Measurements from ENCODE around the gene ARHGEF7.

Gene ARHGEF7

DNA sequence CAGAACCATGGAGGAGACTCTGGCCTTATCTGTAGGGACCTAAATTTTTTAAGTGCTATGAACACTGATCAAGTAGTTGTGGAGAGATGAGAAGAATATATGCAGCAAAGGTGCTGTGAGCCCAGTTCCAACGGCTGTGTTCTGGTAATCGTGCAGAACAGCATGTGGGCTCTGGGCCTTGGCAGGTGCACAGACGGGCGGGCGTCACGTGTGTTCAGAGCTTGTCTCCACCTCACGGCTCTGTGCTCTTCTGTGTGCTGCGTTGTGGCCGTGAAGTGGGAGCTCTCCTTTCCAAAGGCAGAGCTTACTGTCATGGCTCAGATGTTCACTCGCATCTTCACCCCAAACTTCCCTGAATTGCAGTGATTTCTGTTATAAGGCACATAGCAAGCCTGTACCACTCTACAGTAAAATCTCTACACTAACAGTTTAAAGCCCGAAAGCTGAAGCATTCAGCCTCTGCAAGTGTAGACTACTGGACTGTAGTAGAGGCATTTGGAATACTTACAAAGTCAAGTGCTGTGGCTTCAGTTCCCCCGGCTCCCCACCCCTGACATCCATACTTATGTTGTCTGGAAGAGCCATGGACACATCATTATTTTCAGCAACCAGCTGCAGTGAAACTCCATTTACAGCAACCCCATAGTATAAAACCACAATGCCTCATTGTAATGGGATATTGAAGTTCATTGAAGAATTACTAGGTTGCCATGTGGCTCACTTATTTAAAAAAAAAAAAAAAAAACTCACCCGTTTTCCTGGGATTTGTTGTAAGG, 177.8 kb downstream of the ARHGEF7 start:
- no peak for DNase-seq (ENCODE audit: low spot score)
- TF ChIP-seq, protein P1, sequence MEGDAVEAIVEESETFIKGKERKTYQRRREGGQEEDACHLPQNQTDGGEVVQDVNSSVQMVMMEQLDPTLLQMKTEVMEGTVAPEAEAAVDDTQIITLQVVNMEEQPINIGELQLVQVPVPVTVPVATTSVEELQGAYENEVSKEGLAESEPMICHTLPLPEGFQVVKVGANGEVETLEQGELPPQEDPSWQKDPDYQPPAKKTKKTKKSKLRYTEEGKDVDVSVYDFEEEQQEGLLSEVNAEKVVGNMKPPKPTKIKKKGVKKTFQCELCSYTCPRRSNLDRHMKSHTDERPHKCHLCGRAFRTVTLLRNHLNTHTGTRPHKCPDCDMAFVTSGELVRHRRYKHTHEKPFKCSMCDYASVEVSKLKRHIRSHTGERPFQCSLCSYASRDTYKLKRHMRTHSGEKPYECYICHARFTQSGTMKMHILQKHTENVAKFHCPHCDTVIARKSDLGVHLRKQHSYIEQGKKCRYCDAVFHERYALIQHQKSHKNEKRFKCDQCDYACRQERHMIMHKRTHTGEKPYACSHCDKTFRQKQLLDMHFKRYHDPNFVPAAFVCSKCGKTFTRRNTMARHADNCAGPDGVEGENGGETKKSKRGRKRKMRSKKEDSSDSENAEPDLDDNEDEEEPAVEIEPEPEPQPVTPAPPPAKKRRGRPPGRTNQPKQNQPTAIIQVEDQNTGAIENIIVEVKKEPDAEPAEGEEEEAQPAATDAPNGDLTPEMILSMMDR (IDR thresholded peaks at IDR 0.05; ENCODE audit: extremely low read depth, insufficient read depth, missing control alignments), result no peak
- in situ Hi-C loops (cut with MboI; ENCODE audit: low pct_unique_long_range_greater_than_20kb, low sequenced_read_pairs, unreplicated experiment), result no loop called here

DNA sequence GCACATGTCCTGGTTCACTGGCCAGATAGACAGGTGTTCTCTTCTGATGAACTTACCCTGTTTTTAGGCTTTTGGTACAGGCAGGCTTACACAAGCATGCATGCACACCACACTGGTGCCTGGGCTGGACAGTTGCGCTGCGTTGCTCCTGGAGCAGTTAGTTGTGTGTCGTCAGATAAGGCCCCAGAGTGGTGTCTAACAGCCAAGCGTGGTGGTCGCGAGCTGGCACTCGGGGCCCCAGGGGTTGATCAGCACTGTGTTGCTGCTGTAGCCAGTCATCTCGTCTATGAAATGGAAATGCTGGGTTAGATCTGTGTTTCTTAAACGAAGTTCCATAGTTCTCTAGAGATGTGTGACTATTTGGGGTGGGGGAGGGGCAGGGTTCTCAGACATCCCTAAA, 180.8 kb downstream of the ARHGEF7 start:
- TF ChIP-seq, protein P1 (IDR thresholded peaks at IDR 0.05; ENCODE audit: extremely low read depth, insufficient read depth, missing control alignments), result no peak
- in situ Hi-C loops (cut with MboI; ENCODE audit: low pct_unique_long_range_greater_than_20kb, low sequenced_read_pairs, unreplicated experiment), result no loop called here
- DNase-seq (ENCODE audit: low spot score), result no peak

DNA sequence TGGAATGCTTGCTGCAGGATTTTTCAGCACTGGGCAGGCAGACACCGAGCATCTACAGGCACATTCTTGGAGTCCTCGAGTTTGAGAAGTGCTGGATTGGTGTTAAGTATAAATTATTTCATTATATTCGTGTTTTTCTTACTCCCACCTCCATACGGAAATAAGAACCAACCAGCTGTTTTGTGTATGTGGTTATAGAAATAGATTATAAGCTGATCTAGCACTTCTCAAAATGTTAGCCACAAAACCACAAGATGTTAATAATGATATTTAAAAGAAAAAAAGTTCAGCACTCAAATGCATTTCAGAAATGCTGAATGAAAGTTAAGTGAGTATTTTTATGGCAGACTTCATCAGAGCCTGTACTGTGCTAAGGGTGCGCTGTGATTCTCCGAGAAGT, 181.3 kb downstream of the ARHGEF7 start:
- in situ Hi-C loops (cut with MboI; ENCODE audit: low pct_unique_long_range_greater_than_20kb, low sequenced_read_pairs, unreplicated experiment), result no loop called here
- TF ChIP-seq, protein P1 (IDR thresholded peaks at IDR 0.05; ENCODE audit: extremely low read depth, insufficient read depth, missing control alignments), result no peak
- no peak for DNase-seq (ENCODE audit: low spot score)

DNA sequence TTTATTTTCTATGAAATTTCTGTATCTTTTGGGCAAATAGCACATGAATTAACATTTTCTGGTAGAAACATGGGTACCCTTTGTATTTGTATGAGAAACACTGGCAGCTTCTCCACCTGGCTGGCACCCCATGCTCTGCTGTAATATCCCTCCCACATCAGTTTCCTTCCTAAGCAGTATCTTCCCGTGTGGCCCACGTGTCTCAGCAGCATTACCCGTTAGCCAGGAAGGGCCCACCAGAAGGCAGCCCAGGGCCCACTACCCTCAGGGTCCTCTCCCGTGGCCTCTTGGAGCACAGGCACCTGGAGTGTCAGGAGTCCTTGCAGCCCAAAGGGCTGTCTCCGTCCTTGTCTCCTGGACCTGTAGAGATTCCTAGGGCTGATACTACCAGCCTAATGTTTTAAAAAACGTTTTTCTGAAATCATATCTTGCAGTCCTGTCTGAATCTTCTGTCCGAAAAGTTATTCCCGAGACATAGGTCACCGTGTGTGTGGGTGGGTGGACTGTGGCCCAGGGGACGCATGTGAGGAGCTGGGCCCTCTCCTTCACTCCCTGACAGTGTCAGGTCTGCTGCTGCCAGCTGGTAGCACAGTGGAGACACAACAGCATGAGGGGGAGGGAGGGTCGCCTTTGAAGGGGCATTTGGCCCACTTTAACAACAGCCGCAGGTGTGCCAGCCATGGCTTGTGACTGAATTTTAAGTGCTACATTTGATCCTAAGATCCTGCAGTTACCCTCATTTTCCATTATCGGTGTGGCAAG, 183.3 kb downstream of the ARHGEF7 start:
- in situ Hi-C loops (cut with MboI; ENCODE audit: low pct_unique_long_range_greater_than_20kb, low sequenced_read_pairs, unreplicated experiment), result no loop called here
- DNase-seq (ENCODE audit: low spot score), result no peak
- TF ChIP-seq, protein P1 (IDR thresholded peaks at IDR 0.05; ENCODE audit: extremely low read depth, insufficient read depth, missing control alignments), result no peak

DNA sequence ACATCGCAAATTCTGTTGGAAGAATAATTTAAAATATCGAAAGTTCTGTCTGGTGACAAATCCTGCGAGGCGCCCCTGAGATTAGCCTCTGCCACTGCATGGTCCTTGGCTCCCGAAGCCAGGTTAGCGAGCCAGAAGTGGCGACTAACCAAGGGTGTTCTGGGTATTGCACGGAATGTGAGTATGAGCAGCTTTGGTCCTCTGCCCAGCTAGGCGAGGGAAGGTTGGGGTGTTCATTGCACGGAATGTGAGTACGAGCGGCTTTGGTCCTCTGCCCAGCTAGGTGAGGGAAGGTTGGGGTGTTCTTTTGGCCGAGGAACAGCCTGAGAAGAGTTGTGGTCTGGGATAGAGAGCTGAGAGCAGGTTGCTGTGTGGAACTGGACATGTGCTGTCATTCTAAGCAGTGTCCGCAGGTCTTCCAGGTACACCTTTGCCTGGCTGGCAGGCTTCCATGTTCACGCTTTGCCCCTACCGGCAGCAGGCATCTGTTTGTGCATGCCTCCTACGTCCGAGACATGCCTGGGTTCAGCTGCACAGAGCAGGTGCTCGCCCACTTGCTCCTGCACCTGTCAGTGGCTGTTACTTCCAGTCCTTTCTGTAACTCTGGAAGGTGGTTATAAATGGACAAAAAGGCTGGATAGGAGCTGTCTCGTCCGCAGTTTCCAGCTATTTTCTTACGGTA, 187.1 kb downstream of the ARHGEF7 start:
- TF ChIP-seq, protein P1 (IDR thresholded peaks at IDR 0.05; ENCODE audit: extremely low read depth, insufficient read depth, missing control alignments), result no peak
- DNase-seq (ENCODE audit: low spot score), result no peak

DNA sequence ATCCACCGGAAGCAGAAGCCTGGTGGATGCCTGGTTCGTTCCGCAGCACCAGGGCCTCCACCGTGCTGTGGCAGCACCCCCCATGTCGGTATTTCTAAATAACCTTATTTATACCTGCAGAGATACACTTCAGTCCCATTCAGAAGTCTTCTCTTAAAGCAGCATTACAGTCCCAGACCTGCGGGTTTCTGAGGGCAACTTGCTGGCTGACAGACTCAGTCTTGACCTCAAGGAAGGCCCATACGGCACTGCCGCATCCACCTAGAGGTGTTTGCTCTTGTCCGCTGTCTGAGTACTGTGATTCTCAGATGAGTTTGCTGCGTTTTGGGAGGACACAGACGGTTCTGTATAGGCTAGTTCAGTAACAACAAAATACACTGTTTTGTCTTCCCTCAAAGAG, 188.4 kb downstream of the ARHGEF7 start:
- in situ Hi-C loops (cut with MboI; ENCODE audit: low pct_unique_long_range_greater_than_20kb, low sequenced_read_pairs, unreplicated experiment), result no loop called here

More for the DNA sequence above, 187.1 kb downstream of the ARHGEF7 start:
- in situ Hi-C loops (cut with MboI; ENCODE audit: low pct_unique_long_range_greater_than_20kb, low sequenced_read_pairs, unreplicated experiment), result no loop called here

More for the DNA sequence above, 188.4 kb downstream of the ARHGEF7 start:
- TF ChIP-seq, protein P1 (IDR thresholded peaks at IDR 0.05; ENCODE audit: extremely low read depth, insufficient read depth, missing control alignments), result no peak
- DNase-seq (ENCODE audit: low spot score), result no peak
